Uterus (tissue), 4 donors: ENCODE data around the gene GNPDA2. TPM values are rescaled to one million over a fixed set of nuclear protein-coding genes. Genes with fewer than 3 reads are reported as not detected.

Experiments
- DNase-seq, 2 donors: peaks; one replicate each; pipeline ENCODE4 v3.0.0-alpha.2; 2019 to 2020
- H3K27ac ChIP-seq, 2 donors: fragments of 200-600 bp; sonication (generic); 1 replicate in 1 of 2; 2 replicates in 1 of 2; pipeline ENCODE4 v1.5.1; 2016 to 2018
- H3K27me3 ChIP-seq, 2 donors: fragments of 200-600 bp; sonication (generic); one replicate each; pipeline ENCODE4 v1.5.1; 2018 to 2019; ENCODE audit warnings: control low read depth in 1 of 2
- H3K36me3 ChIP-seq, 2 donors: fragments of 200-600 bp; sonication (generic); one replicate each; pipeline ENCODE4 v1.5.1; 2019; ENCODE audit warnings: control low read depth in 1 of 2
- H3K4me1 ChIP-seq, 2 donors: fragments of 200-600 bp; sonication (generic); one replicate each; pipeline ENCODE4 v1.5.1; 2018 to 2019; ENCODE audit warnings: control low read depth in 1 of 2
- H3K4me3 ChIP-seq, 2 donors: fragments of 200-600 bp; sonication (generic); 1 replicate in 1 of 2; 2 replicates in 1 of 2; pipeline ENCODE4 v1.5.1; 2018 to 2019; ENCODE audit warnings: mild to moderate bottlenecking in 1 of 2
- H3K9me3 ChIP-seq, 2 donors: fragments of 200-600 bp; sonication (generic); one replicate each; pipeline ENCODE4 v1.5.1; 2019; ENCODE audit warnings: control low read depth in 1 of 2
- CTCF ChIP-seq, 4 experiments: fragments of 200-600 bp in 2 of 4; fragments of 450-650 bp in 2 of 4; sonication (generic) in 2 of 4; IDR thresholded peaks; one replicate each; pipeline ENCODE4 v1.5.1; 2016 to 2019; ENCODE audit warnings: antibody characterized with exemption in 4 of 4, mild to moderate bottlenecking in 2 of 4, moderate library complexity in 1 of 4
- POLR2A ChIP-seq, 2 donors: fragments of 450-650 bp; IDR thresholded peaks; one replicate each; pipeline ENCODE4 v1.6.1; 2016; ENCODE audit warnings: antibody characterized with exemption in 2 of 2, mild to moderate bottlenecking in 1 of 2, moderate library complexity in 1 of 2
- intact Hi-C: fragments of 100-400 bp; cut with DNase I; formaldehyde crosslinking; loops from one replicate; pipeline ENCODE4 v1.15.1; 2023; ENCODE audit warnings: low total_unique reads
- total RNA-seq, 4 donors: library from RNA; depleted of rRNA in 3 of 4; stranded (reverse); fragments of >200 nt in 3 of 4; gene quantifications; one replicate each; pipeline versions ENCODE4 v1.1.0 to v1.2.4, GENCODE V29; 2014 to 2023
- donor health status: DM: yes; HTN: yes; CAD: no.

Gene GNPDA2
- 10 to 100 TPM in 3 of 4 donors, 1 to 10 TPM in 1; 5.9 to 53.6 (median 22.5) TPM for total RNA-seq

- peak; percentile 91 to 92 for DNase-seq
- TF ChIP-seq CTCF (IDR thresholded peaks at IDR 0.05) (peak in 2 of 4 experiments; percentile 19 to 21), POLR2A (IDR thresholded peaks at IDR 0.05) (peak; percentile 30 to 57)
- no peaks in the 10 kb centered on the region for H3K4me1 ChIP-seq
- intact Hi-C loops, result no loop called here
- peak within 1 kb of the TSS; percentile 76 to 94 for H3K4me3 ChIP-seq
- H3K9me3 ChIP-seq, result no peaks in the 10 kb centered on the region
- no peaks in the 10 kb centered on the region for H3K27me3 ChIP-seq
- H3K27ac ChIP-seq, result peak within 1 kb of the TSS; percentile 84
- H3K36me3 ChIP-seq, result no peaks in the 10 kb centered on the region
These were observed at the start of gene GNPDA2 for GRCh38 chr4:44726038-44726871. Gene GNPDA2 (minus strand): TSS chr4:44726556. CDS start chr4:44722207, 4,349 bp downstream.

GRCh38 chr4:44772340-44772739 lies 46.0 kb upstream of the GNPDA2 start:
- Histone ChIP-seq H3K36me3 (no peaks in the 10 kb centered on the region), H3K27me3 (no peaks in the 10 kb centered on the region), H3K27ac (no peak overlapping the region), H3K9me3 (no peaks in the 10 kb centered on the region), H3K4me3 (no peak overlapping the region), H3K4me1 (no peaks in the 10 kb centered on the region)
- DNase-seq, result no peak
- intact Hi-C loops, result no loop called here
- no peak for TF ChIP-seq POLR2A (IDR thresholded peaks at IDR 0.05)
- TF ChIP-seq CTCF (IDR thresholded peaks at IDR 0.05), result no peak

GRCh38 chr4:44771789-44772188 lies 45.4 kb upstream of the GNPDA2 start:
- Histone ChIP-seq H3K9me3 (no peaks in the 10 kb centered on the region), H3K27me3 (no peaks in the 10 kb centered on the region), H3K4me3 (no peak overlapping the region), H3K27ac (no peak overlapping the region), H3K36me3 (no peaks in the 10 kb centered on the region), H3K4me1 (no peaks in the 10 kb centered on the region)
- intact Hi-C loops, result no loop called here
- DNase-seq, result no peak
- TF ChIP-seq CTCF (IDR thresholded peaks at IDR 0.05) (no peak), POLR2A (IDR thresholded peaks at IDR 0.05) (no peak)

GRCh38 chr4:44766453-44766852 lies 40.1 kb upstream of the GNPDA2 start:
- no peak overlapping the region for H3K4me3 ChIP-seq
- TF ChIP-seq POLR2A (IDR thresholded peaks at IDR 0.05), result no peak
- H3K27me3 ChIP-seq, result no peaks in the 10 kb centered on the region
- no peaks in the 10 kb centered on the region for H3K9me3 ChIP-seq
- no peak for DNase-seq
- intact Hi-C loops, result no loop called here
- no peaks in the 10 kb centered on the region for H3K36me3 ChIP-seq
- H3K27ac ChIP-seq, result no peak overlapping the region
- H3K4me1 ChIP-seq, result no peaks in the 10 kb centered on the region

- intact Hi-C loops, result no loop called here
- TF ChIP-seq POLR2A (IDR thresholded peaks at IDR 0.05), result no peak
- TF ChIP-seq CTCF (IDR thresholded peaks at IDR 0.05), result no peak
- no peaks in the 10 kb centered on the region for H3K27me3 ChIP-seq
These were observed 38.8 kb upstream of the GNPDA2 start for GRCh38 chr4:44765116-44765515.

More at GRCh38 chr4:44765116-44765515, 38.8 kb upstream of the GNPDA2 start:
- H3K27ac ChIP-seq, result no peak overlapping the region
- H3K9me3 ChIP-seq, result no peaks in the 10 kb centered on the region
- H3K36me3 ChIP-seq, result no peaks in the 10 kb centered on the region
- DNase-seq, result no peak
- H3K4me1 ChIP-seq, result no peaks in the 10 kb centered on the region
- H3K4me3 ChIP-seq, result no peak overlapping the region
